GM21723 (cell line): ENCODE data around the gene SDHB.

Experiments used
- ATAC-seq: cut with Tn5 transposase; IDR thresholded peaks from one replicate; pipeline ENCODE4 v1.9.1; 2021; ENCODE audit warnings: mild to moderate bottlenecking, moderate library complexity; ENCODE audit not compliant: unreplicated experiment

The SDHB gene

DNA sequence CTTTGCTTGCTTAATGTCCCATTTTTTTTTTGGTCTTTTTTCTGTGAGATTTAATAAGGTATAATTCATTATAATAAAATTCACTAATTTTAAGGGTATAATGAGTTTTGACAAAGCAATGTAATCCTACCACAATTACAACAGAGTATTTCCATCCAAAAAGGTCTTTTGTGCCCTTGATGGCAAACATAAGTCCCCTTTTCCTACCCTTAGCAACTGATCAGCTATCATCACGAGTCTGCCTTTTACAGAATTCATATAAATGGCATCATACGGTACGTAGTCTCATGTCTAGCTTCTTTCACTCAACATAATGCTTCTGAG lies 7.5 kb downstream of the SDHB start:
- ATAC-seq, result no peak

DNA sequence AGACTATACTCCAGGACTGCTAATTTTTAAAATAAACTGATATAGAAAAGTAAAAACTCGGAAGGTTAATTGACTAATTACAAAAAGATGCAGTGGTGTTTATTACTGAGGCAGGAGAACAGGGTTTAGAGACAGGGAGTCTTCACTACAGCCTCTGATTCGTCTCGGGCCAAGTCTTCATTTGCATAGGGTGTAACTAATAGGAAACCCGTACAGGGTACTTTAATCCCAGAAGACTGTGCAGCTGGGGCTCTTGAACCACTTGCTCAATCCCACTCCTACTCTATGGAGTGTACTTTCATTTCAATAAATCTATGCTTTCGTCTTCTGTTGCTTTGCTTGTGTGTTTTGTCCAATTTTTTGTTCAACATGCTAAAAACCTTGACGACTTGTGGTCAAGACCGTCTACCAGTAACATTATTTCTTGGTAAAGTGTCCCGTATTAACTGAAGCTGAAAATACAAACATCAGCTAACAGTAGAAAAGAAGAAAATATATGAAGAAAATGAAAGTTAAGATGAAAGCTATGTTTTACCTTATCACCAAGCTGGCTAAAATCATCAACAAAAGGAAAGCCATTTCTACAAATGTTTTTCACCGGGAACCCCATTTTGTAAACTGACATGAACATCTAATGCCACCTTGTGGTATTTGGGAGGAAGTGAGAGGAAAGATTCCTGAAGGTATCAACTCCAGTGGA lies 8.0 kb downstream of the SDHB start:
- no peak for ATAC-seq

DNA sequence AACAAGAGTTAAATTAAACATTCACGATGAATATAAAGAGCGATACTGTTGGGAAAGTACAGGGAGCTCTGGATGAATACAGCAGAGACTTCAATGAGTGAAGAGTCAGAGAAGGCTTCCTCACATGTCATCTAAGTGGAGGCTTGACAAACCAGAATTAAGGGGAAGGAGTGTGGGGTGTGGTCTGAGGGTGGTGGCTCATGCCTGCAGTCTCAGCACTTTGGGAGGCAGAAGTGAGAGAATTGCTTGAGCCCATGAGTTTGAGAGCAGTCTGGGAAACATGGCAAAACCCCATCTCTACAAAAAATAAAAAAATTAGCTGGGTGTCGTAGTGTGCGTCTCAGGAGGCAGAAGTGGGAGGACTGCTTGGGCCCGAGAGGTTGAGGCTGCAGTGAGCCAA lies 8.7 kb downstream of the SDHB start:
- no peak for ATAC-seq

DNA sequence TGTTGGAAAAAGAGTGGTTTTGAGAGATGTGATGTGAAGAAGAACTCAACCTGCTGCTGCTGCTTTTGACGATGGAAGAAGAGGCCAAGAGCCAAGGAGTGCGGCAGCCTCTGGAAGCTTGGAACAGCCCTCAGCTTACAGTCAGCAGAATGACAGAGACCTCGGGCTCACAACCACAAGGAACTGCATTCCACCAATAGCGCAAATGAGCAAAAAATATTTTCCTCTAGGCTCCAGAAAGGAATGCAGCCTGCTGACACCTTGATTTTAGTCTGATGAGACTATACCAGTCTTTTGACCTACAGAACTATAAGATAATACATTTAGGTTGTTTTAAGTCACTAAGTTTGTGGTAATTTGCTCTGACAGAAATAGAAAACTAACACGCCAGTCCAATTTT lies 10.2 kb downstream of the SDHB start:
- ATAC-seq, result no peak

DNA sequence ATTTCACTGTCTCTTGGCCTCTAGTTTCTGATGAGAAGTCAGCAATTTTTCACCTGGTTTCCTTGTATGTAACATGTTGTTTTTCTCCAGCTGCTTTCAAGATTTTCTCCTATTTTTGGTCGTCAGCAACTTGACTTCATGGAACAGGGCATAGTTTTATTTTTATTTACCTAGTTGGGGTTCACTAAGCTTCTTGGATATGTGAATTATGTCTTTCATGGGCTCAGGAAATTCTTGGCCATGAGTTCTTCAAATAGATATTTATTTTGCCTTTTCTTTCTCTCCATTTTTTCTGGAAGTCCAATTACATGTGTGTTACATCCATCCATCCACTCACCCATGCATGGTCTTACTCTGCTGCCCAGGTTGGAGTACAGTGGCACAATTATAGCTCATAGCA lies 13.7 kb downstream of the SDHB start:
- ATAC-seq, result no peak

DNA sequence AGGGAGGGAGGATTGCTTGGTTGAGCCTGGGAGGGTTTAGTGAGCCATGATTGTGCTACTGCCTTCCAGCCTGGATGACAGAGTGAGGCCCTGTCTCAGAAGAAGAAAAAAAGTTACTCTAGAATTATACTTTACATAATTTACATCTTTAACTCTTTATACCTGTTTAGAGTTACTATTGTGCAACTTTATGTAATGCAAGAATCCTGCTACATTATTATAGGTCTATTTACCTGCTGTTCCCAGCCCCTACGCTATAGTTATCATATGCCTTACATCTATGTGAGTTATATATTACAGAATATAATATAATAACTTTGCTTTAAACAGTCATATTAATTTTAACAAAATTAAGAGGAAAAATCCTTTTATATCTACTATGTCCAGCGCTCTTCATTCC lies 14.3 kb downstream of the SDHB start:
- no peak for ATAC-seq

DNA sequence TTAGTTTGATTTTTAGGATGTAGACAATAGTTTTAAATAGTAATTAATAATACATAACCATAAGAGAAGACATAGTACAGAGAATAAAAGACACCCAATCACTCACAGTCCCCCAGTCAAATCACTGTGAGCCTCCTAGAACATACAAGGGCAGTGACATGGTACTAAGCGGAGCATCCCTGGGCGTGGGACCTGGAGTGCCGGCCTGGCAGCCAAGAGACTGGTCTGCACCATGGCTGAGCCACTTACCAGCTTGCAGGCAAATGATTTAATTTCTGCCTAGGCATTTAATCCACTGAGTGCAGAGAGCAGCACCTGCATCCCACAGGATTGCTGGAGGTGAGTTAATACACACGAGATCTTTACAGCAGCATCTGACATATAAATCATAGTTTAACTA lies 20.4 kb downstream of the SDHB start:
- ATAC-seq, result no peak

DNA sequence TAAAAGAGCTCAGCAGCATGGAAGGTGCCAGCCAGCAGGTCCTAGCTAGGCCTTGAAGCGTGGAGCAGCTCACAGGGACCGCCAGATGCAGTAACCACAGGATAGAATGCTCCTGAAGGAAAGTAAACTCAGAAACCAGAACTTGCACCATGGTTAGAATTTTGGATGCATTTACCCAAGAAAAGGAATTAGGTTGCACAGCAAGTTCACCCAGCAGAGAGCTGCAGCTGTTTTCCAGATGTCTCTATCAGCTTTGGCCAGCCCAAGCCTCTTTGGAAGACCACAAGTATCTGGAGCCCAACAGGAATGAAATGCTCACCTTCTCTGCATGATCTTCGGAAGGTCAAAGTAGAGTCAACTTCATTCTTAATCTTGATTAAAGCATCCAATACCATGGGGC lies 21.1 kb downstream of the SDHB start:
- no peak for ATAC-seq

DNA sequence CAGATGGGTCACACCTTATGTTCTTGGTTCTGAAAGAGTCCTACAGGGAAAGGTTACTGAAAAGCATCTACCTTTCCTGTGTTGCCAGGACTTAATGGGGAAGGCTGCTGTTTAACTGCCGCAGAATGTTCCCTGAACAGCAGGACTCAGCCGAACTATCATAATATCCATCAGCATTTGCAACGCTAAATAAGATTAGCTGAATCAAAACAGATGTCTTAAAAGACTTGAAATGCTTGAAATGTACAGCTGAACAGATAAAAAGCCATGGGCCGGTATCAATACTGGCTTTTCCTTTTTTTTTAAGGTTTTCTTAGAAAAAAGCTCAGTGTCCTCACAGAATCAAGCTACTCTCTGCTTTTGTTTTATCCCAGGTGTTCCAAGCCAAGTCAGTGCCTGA lies 22.4 kb downstream of the SDHB start:
- ATAC-seq, result no peak

DNA sequence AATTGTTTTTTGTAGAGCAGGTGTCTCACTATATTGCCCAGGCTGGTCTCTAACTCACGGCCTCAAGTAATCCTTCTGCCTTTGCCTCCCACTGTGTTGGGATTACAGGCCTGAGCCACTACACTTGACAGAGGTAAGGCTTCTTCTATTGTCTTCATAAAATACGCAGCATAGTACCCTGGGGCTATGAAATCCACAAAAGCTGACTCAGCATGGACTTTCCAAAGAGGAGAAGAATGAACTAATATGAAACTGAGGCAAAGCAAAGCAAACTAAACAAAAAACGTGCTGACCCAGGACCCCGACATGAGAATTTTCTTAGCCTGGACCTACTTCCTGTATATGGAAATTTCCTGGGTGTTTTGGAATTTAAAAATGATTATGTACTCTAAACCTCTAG lies 23.6 kb downstream of the SDHB start:
- ATAC-seq, result no peak

DNA sequence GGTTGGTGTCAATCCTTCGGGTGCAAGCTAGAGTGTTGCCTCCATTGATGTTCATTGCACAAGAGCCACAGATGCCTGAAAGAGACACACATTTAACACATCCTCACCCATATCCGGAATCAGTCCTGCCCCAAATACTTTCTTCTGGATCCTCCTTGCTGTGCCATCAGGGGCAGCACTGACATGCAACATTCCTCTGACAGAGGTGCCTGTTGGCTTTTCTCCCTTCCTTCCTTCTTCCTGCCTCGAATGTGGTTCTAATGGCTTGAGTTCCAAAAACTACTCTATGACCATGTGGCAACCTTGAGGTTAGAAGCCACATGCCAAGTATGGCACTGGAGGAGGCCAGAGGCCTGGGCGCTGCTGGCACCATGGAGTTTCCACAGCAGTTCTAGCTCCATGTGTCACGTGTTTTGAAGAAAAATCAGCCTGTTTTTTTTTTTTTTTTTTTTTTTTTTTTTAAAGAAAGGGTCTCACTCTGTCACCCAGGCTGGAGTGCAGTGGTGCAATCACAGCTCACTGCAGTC lies 25.1 kb downstream of the SDHB start:
- ATAC-seq, result no peak

DNA sequence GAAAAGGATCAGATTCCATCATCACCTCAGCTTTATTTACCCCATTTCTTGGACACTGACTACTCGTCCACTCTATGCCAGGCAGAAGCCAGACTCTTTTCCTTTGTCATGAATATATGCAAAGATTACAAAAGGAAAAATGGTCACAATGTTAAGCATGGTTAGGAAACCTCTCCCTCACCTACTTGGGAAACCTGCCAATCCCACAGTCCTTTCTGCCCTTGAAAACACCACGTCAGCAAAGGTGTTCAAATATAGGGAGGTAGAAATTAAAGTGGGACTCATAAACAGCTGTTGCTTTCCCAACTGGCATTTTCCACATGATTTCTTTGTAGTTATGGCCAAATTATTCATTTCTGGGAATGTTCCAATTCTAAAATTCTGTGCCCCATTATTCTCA lies 25.9 kb downstream of the SDHB start:
- ATAC-seq, result no peak

DNA sequence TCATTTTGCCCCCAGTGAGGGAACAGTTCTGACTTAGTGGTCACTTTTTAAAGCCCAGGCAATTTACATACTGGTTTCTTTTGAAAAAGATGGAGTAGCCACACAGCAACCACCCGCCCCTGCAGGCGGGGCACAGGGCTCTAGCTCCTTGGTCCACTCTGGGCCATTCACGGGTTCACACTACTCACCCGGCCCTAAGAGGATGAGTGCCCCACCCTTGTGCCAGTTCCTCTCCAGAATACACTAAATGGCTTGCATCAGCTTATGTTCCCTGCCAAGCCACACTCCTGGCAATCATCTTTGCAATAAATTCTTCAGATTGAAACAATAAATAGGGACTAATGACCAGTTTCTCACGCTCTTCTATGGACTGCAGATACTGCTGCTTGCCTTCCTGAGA lies 26.4 kb downstream of the SDHB start:
- no peak for ATAC-seq

DNA sequence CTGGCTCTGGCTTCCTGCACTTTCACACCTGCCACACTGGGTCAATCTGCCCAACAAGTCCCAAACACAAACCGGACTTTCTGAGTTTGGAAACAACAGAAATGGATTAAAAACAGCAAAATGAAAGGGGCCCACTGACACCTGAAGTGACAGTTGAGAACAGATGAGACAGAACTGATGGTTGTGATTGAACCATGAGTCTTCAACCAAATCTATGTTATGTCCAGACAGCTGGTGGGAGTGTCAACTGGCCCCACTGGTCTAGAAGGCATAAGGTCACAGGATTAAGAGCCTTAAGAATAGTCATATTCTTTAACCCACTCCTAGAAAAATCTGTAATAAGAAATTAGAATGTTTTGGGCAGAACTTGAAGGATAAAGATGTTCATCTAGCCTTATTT lies 29.1 kb downstream of the SDHB start:
- ATAC-seq, result no peak

DNA sequence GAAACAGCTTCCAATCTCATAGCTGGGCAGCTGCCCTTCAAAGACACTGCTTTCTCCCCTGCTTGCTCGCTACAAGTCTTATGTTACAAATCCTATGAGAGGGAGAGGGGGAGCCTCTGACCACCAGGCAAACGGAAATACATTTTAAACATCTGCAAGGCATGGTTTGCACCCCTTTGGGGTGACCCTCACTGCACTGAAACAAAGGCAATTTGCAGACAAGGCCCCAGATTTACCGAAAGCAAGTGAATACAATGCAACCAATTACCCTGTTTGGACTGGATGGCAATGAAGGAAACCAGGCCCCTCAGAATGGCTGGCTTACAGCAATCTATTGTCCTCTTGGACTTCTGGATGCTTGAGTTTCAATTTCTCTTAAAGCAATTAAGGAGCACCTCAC lies 30.3 kb downstream of the SDHB start:
- no peak for ATAC-seq

DNA sequence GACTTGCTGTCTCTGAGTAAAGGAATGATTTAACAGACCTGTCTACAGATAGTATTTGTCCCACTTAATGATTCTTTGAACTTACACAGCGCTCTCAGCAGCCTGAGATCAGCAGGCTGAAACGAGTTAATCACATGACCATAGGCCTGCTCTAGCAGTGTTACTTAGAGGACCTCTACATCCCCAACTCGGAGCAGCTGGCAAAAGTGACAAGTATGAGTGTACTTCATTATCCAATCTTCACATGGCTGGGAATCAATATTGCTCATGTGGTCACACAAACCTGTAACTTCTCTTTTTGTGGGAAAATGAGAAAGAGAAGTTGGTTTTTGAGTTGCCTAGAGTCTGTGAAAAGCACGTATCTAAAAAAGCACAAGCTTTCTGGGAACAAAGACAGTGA lies 30.7 kb downstream of the SDHB start:
- ATAC-seq, result no peak

DNA sequence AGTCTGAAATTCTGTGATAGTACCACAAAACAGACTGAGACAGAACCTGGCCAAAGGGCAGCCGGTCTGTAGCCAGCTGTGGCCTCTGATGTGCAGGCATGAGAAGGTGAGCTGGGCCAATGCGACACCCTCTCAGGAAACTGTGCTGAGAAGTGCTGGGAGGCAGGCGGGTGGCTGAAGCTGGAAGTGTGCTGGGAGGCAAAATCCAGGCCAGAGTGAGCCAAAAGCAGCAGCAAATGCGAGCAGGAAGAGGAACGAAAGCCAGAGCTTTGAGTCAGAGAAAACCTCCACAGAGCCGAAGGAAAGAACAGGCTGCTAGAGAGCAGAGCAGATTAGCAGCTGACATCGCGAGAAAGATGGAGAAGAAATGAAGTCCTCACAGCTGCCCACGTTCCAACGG lies 31.9 kb downstream of the SDHB start:
- ATAC-seq, result no peak

DNA sequence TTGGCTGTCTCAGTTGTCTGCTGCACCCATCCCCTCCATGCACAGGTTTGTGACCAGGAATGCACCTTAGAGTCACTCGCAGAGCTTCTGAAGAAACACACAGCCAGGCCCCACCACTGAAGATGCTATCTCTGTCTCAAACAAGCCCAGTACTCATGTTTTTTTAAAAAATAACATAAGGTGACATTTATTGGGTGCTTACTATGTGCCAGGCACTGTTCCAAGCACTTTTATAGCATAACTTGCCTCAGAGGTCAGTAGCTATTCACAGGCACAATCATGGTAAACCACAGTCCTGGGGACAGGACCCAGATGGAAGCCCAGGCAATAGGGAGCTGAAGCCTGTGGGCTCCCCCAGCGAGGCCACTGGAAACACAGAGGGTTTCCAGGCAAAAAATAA lies 33.3 kb downstream of the SDHB start:
- no peak for ATAC-seq

DNA sequence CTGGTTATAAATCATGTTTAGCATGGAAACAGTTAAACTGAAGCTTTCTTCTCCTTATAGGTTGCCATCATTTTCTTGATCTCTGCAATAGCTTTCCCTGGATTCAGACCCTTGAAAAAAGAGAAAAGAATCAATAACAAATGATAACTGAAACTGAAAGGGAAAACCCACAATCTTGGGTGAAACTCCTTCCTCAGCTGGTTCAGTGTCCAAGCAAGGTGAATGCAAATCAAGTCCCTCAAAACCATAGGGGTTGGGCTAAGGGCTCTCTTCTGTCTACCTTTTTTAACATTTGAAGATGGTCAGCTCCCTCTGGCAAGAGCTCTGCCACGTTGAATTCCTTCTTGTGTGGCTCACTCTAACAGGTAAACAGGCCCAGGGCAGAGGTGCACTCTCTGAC lies 35.0 kb downstream of the SDHB start:
- ATAC-seq, result no peak

DNA sequence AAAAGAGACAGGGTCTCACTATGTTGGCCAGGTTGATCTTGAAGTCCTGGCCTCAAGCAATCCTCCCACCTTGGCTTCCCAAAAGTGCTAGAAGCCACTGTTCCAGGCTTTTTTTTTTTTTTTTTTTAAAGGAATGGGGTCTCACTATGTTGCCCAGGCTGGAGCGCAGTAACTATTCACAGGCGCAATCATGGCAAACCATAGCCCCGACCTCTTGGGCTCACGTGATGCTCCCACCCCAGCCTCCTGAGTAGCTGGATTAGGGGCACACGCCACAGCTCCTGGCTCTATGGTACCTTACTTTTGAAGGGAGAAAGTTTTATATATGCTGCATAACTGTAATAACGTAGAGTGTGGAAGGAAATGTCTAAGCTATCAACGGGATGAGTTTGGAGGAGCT lies 36.4 kb downstream of the SDHB start:
- no peak for ATAC-seq

DNA sequence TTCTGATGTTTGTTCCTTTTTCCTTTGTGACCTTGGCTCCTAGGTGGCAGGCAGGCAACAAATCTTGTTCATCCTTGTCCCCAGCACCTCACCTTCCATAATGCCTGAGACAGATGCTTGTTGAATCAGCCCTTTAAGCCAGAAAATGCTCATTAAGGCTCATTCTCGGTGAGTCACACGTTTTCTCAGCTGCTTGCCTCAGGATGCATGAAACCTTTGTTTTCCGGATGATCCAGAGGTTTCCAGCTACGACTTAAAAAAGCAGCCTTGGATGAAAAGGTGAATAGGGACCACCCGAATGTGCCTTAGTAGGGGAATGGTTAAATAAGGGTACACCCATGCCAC lies 37.5 kb downstream of the SDHB start:
- no peak for ATAC-seq

DNA sequence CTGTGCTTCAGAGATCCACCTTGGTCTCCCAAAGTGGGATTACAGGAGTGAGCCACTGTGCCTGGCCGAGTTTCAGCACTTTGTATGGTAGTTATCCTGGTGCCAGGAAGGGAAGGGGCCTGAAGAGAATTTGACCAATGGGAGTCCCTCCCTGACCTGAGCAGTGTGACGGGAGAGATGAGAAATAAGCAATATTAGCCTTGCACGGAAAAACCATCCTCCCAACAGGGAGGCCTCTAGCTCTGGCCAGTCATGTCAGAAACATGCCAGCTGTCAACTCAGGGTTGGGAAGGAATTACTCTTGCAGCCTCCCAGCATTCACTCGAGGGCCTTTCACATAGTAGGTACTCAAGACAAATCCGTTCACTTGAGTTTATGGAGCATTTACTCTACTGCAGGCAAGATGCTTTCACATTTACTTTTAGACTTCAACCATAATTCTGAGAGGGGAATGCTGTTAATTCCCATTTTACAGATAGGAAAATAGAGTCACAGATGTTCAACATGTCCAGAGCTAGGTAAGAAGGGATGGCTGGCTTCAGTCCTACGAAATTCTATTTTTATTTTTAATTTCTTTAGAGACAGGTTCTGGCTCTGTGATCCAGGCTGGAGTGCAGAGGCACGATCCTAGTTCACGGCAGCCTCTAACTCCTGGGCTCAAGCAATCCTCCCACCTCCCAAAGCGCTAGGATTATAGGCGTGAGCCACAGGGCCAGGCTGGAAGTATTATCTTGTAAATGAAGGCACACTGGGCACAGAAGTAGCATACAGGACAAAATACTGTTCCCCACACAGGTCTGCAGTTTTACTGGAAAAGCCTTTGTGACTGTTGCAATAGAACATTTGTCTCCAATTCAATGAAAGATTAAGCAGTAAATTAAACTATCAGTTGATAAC lies 38.9 kb downstream of the SDHB start:
- no peak for ATAC-seq
